Fibroblast of skin of scalp (primary cell): ENCODE results near the gene MRAP2.
"Not testable (repeated sequence)": the region's sequence is repeated elsewhere in the genome, so short reads cannot be mapped to it uniquely, and the experiment has no call there.

Experiments
- DNase-seq: peaks from one replicate; pipeline ENCODE4 v3.0.0-alpha.2; 2013

MRAP2 gene

GRCh38 chr6:84078335-84078734 is 44.8 kb downstream of the MRAP2 start:
- DNase-seq = no peak

DNA sequence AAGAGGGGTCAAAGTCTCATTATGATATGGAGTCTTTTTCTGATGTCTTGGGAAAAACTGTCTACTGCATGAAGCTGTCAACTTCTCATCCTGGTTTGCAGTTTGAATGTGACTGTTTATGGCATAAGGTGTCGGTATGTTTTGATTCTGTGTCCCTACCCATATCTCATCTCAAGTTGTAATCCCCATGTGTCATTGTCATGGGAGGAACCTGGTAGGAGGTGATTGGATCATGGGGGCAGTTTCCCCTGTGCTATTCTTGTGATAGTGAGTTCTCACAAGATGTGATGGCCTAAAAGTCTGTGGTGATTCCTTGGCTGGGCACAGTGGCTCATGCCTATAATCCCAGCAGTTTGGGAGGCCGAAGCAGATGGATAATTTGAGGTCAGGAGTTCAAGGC is 47.6 kb downstream of the MRAP2 start:
- DNase-seq = no peak

- no peak for DNase-seq
Observed at GRCh38 chr6:84082689-84083265, 49.2 kb downstream of the MRAP2 start.

- DNase-seq = not testable (repeated sequence)
Observed at GRCh38 chr6:84084705-84085104, 51.1 kb downstream of the MRAP2 start.

GRCh38 chr6:84086056-84086455 is 52.5 kb downstream of the MRAP2 start:
- DNase-seq = no peak

- DNase-seq = no peak
Observed at GRCh38 chr6:84086545-84087429, 53.2 kb downstream of the MRAP2 start.

- no peak for DNase-seq
Observed at GRCh38 chr6:84089081-84089480, 55.5 kb downstream of the MRAP2 start.

- no peak for DNase-seq
Observed at GRCh38 chr6:84089552-84089951, 56.0 kb downstream of the MRAP2 start.

- peak; percentile 2 for DNase-seq
Observed at GRCh38 chr6:84093441-84094435, 60.2 kb downstream of the MRAP2 start.

GRCh38 chr6:84095156-84095555 is 61.6 kb downstream of the MRAP2 start:
- DNase-seq = no peak

GRCh38 chr6:84103029-84103428 is 69.5 kb downstream of the MRAP2 start:
- peak; percentile 60 for DNase-seq

GRCh38 chr6:84105215-84105924 is 71.8 kb downstream of the MRAP2 start:
- DNase-seq = peak; percentile 16

- no peak for DNase-seq
Observed at GRCh38 chr6:84107495-84107894, 73.9 kb downstream of the MRAP2 start.

DNA sequence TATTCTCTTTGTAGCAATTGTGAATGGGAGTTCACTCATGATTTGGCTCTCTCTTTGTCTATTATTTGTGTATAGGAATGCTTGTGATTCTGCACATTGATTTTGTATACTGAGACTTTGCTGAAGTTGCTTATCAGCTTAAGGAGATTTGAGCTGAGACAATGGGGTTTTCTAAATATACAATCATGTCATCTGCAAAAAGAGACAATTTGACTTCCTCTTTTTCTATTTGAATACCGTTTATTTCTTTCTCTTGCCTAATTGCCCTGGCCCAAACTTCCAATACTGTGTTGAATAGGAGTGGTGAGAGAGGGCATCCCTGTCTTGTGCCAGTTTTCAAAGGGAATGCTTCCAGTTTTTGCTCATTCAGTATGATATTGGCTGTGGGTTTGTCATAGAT is 77.8 kb downstream of the MRAP2 start:
- not testable (repeated sequence) for DNase-seq

GRCh38 chr6:84114933-84115594 is 81.5 kb downstream of the MRAP2 start:
- not testable (repeated sequence) for DNase-seq

DNA sequence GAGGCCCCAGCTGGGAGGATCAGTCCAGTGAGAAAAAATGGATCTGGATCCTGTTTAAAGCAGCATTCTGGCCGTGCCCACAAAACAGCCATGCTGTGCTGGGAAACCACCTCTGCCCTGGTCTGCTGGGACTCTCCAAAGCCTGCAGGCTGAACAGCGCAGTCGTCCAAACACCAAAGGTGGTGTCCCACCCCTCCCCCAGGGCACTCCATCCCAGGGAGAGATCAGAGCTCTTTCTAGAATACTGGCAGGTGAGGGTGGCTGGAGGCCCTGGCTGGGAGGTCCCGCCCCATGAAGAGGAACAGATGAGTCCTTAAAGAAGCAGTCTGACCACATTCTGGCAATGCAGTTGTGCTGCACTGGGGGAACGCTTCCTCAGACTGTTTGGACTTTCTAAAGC is 84.6 kb downstream of the MRAP2 start:
- no peak for DNase-seq

DNA sequence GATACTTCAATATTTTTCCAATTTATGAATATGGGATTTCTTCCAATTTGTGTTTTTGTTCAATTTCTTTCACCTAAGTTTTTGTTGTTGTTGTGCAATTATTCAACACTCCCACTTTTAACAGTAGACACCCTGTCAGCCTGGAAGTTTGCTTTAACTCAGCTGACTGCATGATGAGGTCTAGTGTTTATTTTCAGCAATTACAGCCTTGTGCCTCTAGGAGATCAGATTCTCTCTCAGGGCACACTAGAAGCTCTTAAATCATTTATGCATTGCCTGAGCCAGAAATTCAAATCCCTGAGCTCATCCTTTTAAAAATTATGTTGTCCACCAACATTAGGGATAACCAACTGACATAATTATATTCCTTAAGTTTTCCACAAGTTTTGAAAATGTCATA is 85.7 kb downstream of the MRAP2 start:
- DNase-seq = no peak

DNA sequence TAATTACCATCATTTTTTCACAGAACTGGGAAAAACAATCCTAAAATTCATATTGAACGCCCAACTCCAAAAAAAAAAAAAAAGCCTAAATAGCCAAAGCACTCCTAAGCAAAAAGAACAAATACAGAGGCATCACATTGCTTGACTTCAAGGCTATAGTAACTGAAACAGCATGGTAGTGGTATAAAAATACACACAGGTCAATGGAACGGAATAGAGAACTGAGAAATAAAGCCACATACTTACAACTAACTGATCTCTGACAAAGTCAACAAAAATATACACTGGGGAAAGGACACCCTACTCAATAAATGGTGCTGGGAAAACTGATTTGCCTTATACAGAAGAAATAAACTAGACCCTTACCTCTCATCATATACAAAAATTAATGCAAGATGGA is 89.6 kb downstream of the MRAP2 start:
- DNase-seq = no peak

GRCh38 chr6:84129588-84129987 is 96.0 kb downstream of the MRAP2 start:
- not testable (repeated sequence) for DNase-seq

GRCh38 chr6:84133385-84133784 is 99.8 kb downstream of the MRAP2 start:
- DNase-seq = not testable (repeated sequence)

DNA sequence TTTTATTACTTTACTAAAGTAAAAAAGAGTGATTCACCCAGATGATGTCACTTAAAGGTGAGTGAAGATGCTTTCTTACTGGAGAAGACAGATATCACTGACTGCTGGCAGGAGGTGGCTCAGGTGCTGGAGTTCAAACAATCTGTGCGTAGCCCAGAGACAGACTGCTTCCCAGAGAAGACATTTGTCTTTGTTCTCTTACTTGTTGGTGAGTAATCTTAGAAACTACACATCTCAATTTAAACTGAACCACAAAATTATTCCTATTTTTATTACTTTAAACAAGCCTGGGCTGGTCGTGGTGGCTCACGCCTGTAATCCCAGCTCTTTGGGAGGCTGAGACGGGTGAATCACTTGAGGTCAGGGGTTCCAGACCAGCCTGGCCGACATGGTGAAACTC is 101.7 kb downstream of the MRAP2 start:
- DNase-seq = no peak
